Hematopoietic multipotent progenitor cell (in vitro differentiated cells): ENCODE measurements around the gene SIAH2. TPM values are rescaled to one million over a fixed set of nuclear protein-coding genes. Genes with fewer than 3 reads are reported as not detected.

Experiments used
- DNase-seq, 3 donors: peaks; one replicate each; pipeline ENCODE4 v3.0.0-alpha.2; 2011 to 2015; ENCODE audit warnings: low read depth in 2 of 3, low spot score in 2 of 3
- total RNA-seq: library from RNA; depleted of rRNA; stranded (reverse); fragments of >200 nt; gene quantifications from one replicate; pipeline ENCODE4 v1.2.3, GENCODE V29; 2012

Gene SIAH2
- total RNA-seq, 1 donor, result 151 TPM

- DNase-seq, result no peak
Observed at GRCh38 chr3:150751781-150752263, 11.1 kb downstream of the SIAH2 start.

GRCh38 chr3:150749255-150749654 is 13.7 kb downstream of the SIAH2 start:
- no peak for DNase-seq

GRCh38 chr3:150748684-150749047 is 14.3 kb downstream of the SIAH2 start:
- no peak for DNase-seq

- no peak for DNase-seq
Observed at GRCh38 chr3:150747886-150748683, 14.9 kb downstream of the SIAH2 start.

- DNase-seq, result no peak
Observed at GRCh38 chr3:150746791-150747590, 16.0 kb downstream of the SIAH2 start.

GRCh38 chr3:150745832-150746231 is 17.1 kb downstream of the SIAH2 start:
- DNase-seq, result no peak

GRCh38 chr3:150744919-150745211 is 18.1 kb downstream of the SIAH2 start:
- no peak for DNase-seq

- no peak for DNase-seq
Observed at GRCh38 chr3:150744041-150744918, 18.7 kb downstream of the SIAH2 start.

GRCh38 chr3:150743508-150743907 is 19.5 kb downstream of the SIAH2 start:
- DNase-seq, result no peak

- no peak for DNase-seq
Observed at GRCh38 chr3:150742679-150743078, 20.3 kb downstream of the SIAH2 start.

- DNase-seq, result no peak
Observed at GRCh38 chr3:150742141-150742523, 20.8 kb downstream of the SIAH2 start.

GRCh38 chr3:150741497-150742140 is 21.4 kb downstream of the SIAH2 start:
- DNase-seq, result no peak

- no peak for DNase-seq
Observed at GRCh38 chr3:150740733-150741496, 22.1 kb downstream of the SIAH2 start.

- DNase-seq, result no peak
Observed at GRCh38 chr3:150739877-150740645, 22.9 kb downstream of the SIAH2 start.

GRCh38 chr3:150739200-150739863 is 23.6 kb downstream of the SIAH2 start:
- no peak for DNase-seq

GRCh38 chr3:150738688-150739087 is 24.3 kb downstream of the SIAH2 start:
- no peak for DNase-seq

- DNase-seq, result no peak
Observed at GRCh38 chr3:150737874-150738679, 24.9 kb downstream of the SIAH2 start.
